ENCODE data around the gene BIN1.
A peak's percentile ranks its signal among the peaks of the same experiment; 100 is the strongest.

Gene BIN1

GRCh38 chr2:127065299-127065939 lies 41.5 kb downstream of the BIN1 start:
- peak overlapping the region; percentile 88 for H3K27ac ChIP-seq (ENCODE audit: low read depth, low read length, severe bottlenecking)
- WGBS, 2 experiments (ENCODE audit: insufficient coverage in 2 of 2), result 92 to 95% methylated on average over 9 to 10 of the region's 13 CpGs
- H3K4me3 ChIP-seq (ENCODE audit: extremely low read depth, insufficient read depth, low read length, poor library complexity, severe bottlenecking), result no peak overlapping the region

GRCh38 chr2:127064642-127065250 lies 42.2 kb downstream of the BIN1 start:
- Histone ChIP-seq H3K36me3 (ENCODE audit: control insufficient read depth, insufficient read depth, low read length) (peaks cover 51% of the 10 kb centered on the region), H3K9me3 (ENCODE audit: control insufficient read depth, low read length) (no peaks in the 10 kb centered on the region), H3K4me3 (ENCODE audit: extremely low read depth, insufficient read depth, low read length, poor library complexity, severe bottlenecking) (no peak overlapping the region), H3K4me1 (ENCODE audit: control insufficient read depth, insufficient read depth, low read length, poor library complexity, severe bottlenecking) (peaks cover 31% of the 10 kb centered on the region), H3K27ac (ENCODE audit: low read depth, low read length, severe bottlenecking) (peak overlapping the region; percentile 88)
- WGBS, 2 experiments (ENCODE audit: insufficient coverage in 2 of 2), result 20 to 21% methylated on average over 10 to 13 of the region's 17 CpGs

More at GRCh38 chr2:127065299-127065939, 41.5 kb downstream of the BIN1 start:
- peaks cover 51% of the 10 kb centered on the region for H3K36me3 ChIP-seq (ENCODE audit: control insufficient read depth, insufficient read depth, low read length)
- H3K9me3 ChIP-seq (ENCODE audit: control insufficient read depth, low read length), result no peaks in the 10 kb centered on the region
- H3K4me1 ChIP-seq (ENCODE audit: control insufficient read depth, insufficient read depth, low read length, poor library complexity, severe bottlenecking), result peaks cover 31% of the 10 kb centered on the region

GRCh38 chr2:127063701-127064590 lies 43.0 kb downstream of the BIN1 start:
- Histone ChIP-seq H3K9me3 (ENCODE audit: control insufficient read depth, low read length) (no peaks in the 10 kb centered on the region), H3K4me3 (ENCODE audit: extremely low read depth, insufficient read depth, low read length, poor library complexity, severe bottlenecking) (no peak overlapping the region), H3K4me1 (ENCODE audit: control insufficient read depth, insufficient read depth, low read length, poor library complexity, severe bottlenecking) (peaks cover 31% of the 10 kb centered on the region), H3K36me3 (ENCODE audit: control insufficient read depth, insufficient read depth, low read length) (peaks cover 49% of the 10 kb centered on the region), H3K27ac (ENCODE audit: low read depth, low read length, severe bottlenecking) (peak overlapping the region; percentile 88)
- 93 to 95% methylated on average over 25 to 27 of the region's 28 CpGs for WGBS, 2 experiments (ENCODE audit: insufficient coverage in 2 of 2)

GRCh38 chr2:127061375-127062273 lies 45.3 kb downstream of the BIN1 start:
- Histone ChIP-seq H3K36me3 (ENCODE audit: control insufficient read depth, insufficient read depth, low read length) (peaks cover 49% of the 10 kb centered on the region), H3K4me1 (ENCODE audit: control insufficient read depth, insufficient read depth, low read length, poor library complexity, severe bottlenecking) (peaks cover 26% of the 10 kb centered on the region), H3K27ac (ENCODE audit: low read depth, low read length, severe bottlenecking) (no peak overlapping the region), H3K4me3 (ENCODE audit: extremely low read depth, insufficient read depth, low read length, poor library complexity, severe bottlenecking) (no peak overlapping the region), H3K9me3 (ENCODE audit: control insufficient read depth, low read length) (no peaks in the 10 kb centered on the region)
- 94% methylated on average over 14 of the region's 23 CpGs for WGBS, 2 experiments (ENCODE audit: insufficient coverage in 2 of 2)

GRCh38 chr2:127060264-127060945 lies 46.5 kb downstream of the BIN1 start:
- H3K27ac ChIP-seq (ENCODE audit: low read depth, low read length, severe bottlenecking), result no peak overlapping the region
- H3K4me1 ChIP-seq (ENCODE audit: control insufficient read depth, insufficient read depth, low read length, poor library complexity, severe bottlenecking), result peaks cover 22% of the 10 kb centered on the region
- no peak overlapping the region for H3K4me3 ChIP-seq (ENCODE audit: extremely low read depth, insufficient read depth, low read length, poor library complexity, severe bottlenecking)
- 94 to 96% methylated on average over 27 of the region's 30 CpGs for WGBS, 2 experiments (ENCODE audit: insufficient coverage in 2 of 2)
- H3K36me3 ChIP-seq (ENCODE audit: control insufficient read depth, insufficient read depth, low read length), result peaks cover 52% of the 10 kb centered on the region
- H3K9me3 ChIP-seq (ENCODE audit: control insufficient read depth, low read length), result no peaks in the 10 kb centered on the region

- WGBS, 2 experiments (ENCODE audit: insufficient coverage in 2 of 2), result 93 to 95% methylated on average over 8 to 10 of the region's 10 CpGs
- H3K27ac ChIP-seq (ENCODE audit: low read depth, low read length, severe bottlenecking), result no peak overlapping the region
- peaks cover 15% of the 10 kb centered on the region for H3K4me1 ChIP-seq (ENCODE audit: control insufficient read depth, insufficient read depth, low read length, poor library complexity, severe bottlenecking)
- no peaks in the 10 kb centered on the region for H3K9me3 ChIP-seq (ENCODE audit: control insufficient read depth, low read length)
- H3K4me3 ChIP-seq (ENCODE audit: extremely low read depth, insufficient read depth, low read length, poor library complexity, severe bottlenecking), result no peak overlapping the region
- H3K36me3 ChIP-seq (ENCODE audit: control insufficient read depth, insufficient read depth, low read length), result peaks cover 52% of the 10 kb centered on the region
Observed at GRCh38 chr2:127059559-127059958, 47.4 kb downstream of the BIN1 start.

- Histone ChIP-seq H3K9me3 (ENCODE audit: control insufficient read depth, low read length) (no peaks in the 10 kb centered on the region), H3K36me3 (ENCODE audit: control insufficient read depth, insufficient read depth, low read length) (peaks cover 53% of the 10 kb centered on the region), H3K4me3 (ENCODE audit: extremely low read depth, insufficient read depth, low read length, poor library complexity, severe bottlenecking) (no peak overlapping the region), H3K27ac (ENCODE audit: low read depth, low read length, severe bottlenecking) (no peak overlapping the region), H3K4me1 (ENCODE audit: control insufficient read depth, insufficient read depth, low read length, poor library complexity, severe bottlenecking) (peaks cover 8% of the 10 kb centered on the region)
- 88 to 93% methylated on average over 6 to 14 of the region's 14 CpGs for whole genome bisulfite sequencing, 2 experiments (ENCODE audit: insufficient coverage in 2 of 2)
Observed at GRCh38 chr2:127058954-127059252, 48.1 kb downstream of the BIN1 start.

GRCh38 chr2:127058246-127058953 lies 48.6 kb downstream of the BIN1 start:
- Histone ChIP-seq H3K27ac (ENCODE audit: low read depth, low read length, severe bottlenecking) (no peak overlapping the region), H3K4me3 (ENCODE audit: extremely low read depth, insufficient read depth, low read length, poor library complexity, severe bottlenecking) (no peak overlapping the region), H3K4me1 (ENCODE audit: control insufficient read depth, insufficient read depth, low read length, poor library complexity, severe bottlenecking) (peaks cover 8% of the 10 kb centered on the region), H3K36me3 (ENCODE audit: control insufficient read depth, insufficient read depth, low read length) (peaks cover 52% of the 10 kb centered on the region), H3K9me3 (ENCODE audit: control insufficient read depth, low read length) (no peaks in the 10 kb centered on the region)
- WGBS, 2 experiments (ENCODE audit: insufficient coverage in 2 of 2), result 84 to 90% methylated on average over 5 to 9 of the region's 11 CpGs

- no peak overlapping the region for H3K4me3 ChIP-seq (ENCODE audit: extremely low read depth, insufficient read depth, low read length, poor library complexity, severe bottlenecking)
- H3K9me3 ChIP-seq (ENCODE audit: control insufficient read depth, low read length), result no peaks in the 10 kb centered on the region
- no peak overlapping the region for H3K27ac ChIP-seq (ENCODE audit: low read depth, low read length, severe bottlenecking)
- 94 to 96% methylated on average over 16 to 23 of the region's 31 CpGs for WGBS, 2 experiments (ENCODE audit: insufficient coverage in 2 of 2)
- H3K36me3 ChIP-seq (ENCODE audit: control insufficient read depth, insufficient read depth, low read length), result peaks cover 44% of the 10 kb centered on the region
- H3K4me1 ChIP-seq (ENCODE audit: control insufficient read depth, insufficient read depth, low read length, poor library complexity, severe bottlenecking), result peaks cover 8% of the 10 kb centered on the region
Observed at GRCh38 chr2:127057371-127058245, 49.3 kb downstream of the BIN1 start.
